Activated T-helper 1 cell treated with anti-CD3 and anti-CD28 coated beads, Interleukin-2, amount 50 U/mL, for 16 hours (primary cell): ENCODE results near the gene TNNI2.

Experiments used
- DNase-seq, 2 donors: peaks; one replicate each; pipeline ENCODE4 v3.0.0-alpha.2; 2020; ENCODE audit warnings: low read depth in 1 of 2, low spot score in 1 of 2

The TNNI2 gene

GRCh38 chr11:1832211-1832919 lies 6.4 kb upstream of the TNNI2 start:
- DNase-seq = peak; percentile 42 to 54

- DNase-seq = no peak
Measured at GRCh38 chr11:1832920-1833295, 5.9 kb upstream of the TNNI2 start.

GRCh38 chr11:1834062-1834610 lies 4.6 kb upstream of the TNNI2 start:
- DNase-seq = no peak

DNA sequence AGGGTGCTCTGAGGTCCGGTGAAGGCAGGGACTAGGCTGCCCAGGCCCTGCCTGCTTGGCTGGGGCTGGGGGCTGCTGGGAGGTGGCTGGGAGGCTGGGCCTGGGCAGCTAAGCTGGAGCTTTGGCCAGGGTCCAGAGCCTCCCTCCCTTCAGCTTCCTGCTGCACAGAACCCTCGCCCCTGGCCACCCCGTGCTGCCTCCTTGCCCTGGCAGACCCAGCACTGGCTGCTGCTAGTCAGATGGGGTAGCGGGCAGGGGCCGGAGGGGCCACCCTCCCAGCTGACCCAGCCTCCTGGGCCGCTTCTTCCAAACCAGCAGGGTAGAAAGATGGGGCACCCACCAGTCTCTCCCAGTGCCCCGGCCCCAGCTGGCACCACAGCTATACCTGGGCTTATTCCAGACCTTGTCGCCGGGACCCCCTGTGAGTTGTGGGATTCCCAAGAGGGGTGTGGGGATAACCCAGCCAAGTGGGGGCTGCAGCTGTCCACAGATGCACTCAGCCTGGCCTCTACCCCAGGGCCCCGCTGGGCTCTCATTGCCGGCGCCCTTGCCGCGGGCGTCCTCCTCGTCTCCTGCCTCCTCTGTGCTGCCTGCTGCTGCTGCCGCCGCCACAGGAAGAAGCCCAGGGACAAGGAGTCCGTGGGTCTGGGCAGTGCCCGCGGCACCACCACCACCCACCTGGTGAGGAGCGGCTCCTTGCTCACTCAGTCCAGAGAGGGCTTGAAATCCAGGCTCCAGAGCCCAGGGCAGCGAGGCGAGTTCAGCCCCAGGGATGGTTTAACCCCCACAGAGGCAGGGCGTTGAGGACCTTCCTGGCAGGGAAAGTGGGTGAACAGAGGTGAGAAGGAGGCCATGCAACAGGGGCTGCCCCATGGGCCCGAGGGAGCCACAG lies 3.8 kb upstream of the TNNI2 start, which contains the start of gene SYT8:
TSS of gene SYT8 (plus strand) at position 212 of the 892 bp plus-strand sequence. CDS start at position 328, 116 bp downstream.
- DNase-seq = no peak

DNA sequence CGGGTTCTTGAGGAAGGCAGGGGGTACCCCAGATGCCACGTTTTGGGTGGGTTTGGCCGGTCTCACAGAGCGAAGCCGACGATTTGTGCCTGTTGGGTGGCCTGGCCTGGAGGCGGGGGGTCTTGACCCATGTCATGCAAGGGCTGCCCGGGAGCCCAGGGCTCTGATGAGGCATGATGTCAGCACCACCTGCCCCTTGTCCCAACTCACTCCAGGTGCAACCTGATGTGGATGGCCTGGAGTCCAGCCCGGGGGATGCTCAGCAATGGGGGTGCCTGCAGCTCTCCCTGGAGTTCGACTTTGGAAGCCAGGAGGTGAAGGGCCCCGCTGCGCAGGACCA lies 3.1 kb upstream of the TNNI2 start:
- no peak for DNase-seq

DNA sequence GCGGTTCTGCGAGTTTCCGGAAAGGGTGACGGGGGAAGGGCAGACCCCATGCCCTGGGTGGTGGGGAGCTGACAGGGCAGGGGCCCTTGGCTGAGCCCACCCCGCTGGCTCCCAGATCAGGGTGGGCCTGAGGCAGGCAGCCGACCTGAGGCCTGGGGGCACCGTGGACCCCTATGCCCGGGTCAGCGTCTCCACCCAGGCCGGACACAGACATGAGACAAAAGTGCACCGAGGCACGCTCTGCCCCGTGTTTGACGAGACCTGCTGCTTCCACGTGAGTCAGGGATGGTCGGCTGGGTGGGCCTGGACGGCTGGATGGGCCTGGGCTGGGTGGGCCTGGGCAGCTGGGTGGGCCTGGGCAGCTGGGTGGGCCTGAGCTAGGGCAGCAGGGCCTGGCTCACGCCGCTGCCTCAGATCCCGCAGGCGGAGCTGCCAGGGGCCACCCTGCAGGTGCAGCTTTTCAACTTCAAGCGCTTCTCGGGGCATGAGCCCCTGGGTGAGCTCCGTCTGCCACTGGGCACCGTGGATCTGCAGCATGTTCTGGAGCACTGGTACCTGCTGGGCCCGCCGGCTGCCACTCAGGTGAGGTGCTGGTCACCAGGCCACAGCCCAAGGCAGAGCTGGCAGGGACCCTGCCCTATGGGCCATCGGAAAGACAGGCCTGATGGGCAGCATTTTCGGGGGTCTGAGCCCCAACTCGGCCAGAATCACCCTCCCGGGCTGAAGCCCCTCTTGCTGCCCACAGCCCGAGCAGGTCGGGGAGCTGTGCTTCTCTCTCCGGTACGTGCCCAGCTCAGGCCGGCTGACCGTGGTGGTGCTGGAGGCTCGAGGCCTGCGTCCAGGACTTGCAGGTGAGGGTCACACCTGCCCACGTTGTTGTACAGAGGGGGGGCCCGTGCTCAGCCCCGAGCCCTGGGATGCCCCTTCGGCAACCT lies 2.5 kb upstream of the TNNI2 start:
- DNase-seq = no peak

GRCh38 chr11:1837171-1838076 lies 1.4 kb upstream of the TNNI2 start:
- peak; percentile 61 to 66 for DNase-seq

DNA sequence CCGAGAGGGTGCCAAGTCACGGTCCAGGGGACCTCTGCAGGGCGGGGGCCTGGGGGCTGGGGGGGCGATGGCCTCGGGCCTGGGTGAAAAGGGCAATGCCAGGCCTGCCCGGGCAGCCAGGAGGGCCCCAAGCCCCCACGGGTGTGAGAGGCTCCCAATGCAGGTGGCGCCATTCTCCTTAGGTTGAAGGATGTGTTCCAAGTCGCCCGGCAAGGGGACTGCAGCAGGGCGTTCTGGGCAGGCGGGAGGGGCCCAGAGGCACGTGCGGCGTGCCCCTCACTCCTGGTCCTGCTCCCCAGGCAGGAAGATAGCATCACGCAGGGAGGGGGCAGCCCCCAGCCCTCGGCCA lies 730 bp upstream of the TNNI2 start:
- no peak for DNase-seq

DNA sequence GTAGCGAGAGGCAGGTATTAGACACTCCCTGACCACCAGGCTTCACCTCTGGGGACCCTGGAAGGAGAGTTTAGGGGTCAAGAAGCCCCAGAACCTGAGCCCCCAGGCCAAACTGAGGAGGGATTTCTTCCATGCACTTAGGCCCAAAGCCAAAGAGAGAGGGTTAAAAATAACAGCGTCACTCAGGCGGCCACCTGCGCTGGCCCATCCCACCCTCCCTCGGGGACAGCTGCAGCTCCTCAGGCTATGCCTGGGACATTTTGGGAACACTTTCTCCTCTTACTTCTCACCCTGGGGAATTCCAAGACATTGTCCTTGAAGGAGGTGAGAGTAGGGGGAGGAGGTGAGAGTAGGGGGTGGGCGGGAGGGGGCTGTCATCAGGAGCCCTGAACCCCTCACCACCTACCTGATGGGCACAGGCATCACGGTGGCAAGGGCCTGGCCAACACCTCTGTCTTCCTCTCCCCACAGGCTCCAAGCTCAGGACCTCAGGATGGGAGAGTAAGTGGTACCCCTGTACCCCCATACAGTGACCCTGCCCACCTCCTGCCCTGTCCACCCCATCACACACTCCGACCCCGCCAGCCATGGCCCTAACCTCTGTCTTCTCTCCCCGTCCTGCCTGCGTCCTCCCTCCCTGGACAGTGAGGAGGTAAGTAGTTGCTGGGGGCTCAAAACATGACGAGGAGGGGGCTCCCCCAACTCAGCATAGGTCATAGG lies 583 bp downstream of the TNNI2 start:
- no peak for DNase-seq

GRCh38 chr11:1839924-1840779 lies 1.4 kb downstream of the TNNI2 start:
- DNase-seq = no peak

DNA sequence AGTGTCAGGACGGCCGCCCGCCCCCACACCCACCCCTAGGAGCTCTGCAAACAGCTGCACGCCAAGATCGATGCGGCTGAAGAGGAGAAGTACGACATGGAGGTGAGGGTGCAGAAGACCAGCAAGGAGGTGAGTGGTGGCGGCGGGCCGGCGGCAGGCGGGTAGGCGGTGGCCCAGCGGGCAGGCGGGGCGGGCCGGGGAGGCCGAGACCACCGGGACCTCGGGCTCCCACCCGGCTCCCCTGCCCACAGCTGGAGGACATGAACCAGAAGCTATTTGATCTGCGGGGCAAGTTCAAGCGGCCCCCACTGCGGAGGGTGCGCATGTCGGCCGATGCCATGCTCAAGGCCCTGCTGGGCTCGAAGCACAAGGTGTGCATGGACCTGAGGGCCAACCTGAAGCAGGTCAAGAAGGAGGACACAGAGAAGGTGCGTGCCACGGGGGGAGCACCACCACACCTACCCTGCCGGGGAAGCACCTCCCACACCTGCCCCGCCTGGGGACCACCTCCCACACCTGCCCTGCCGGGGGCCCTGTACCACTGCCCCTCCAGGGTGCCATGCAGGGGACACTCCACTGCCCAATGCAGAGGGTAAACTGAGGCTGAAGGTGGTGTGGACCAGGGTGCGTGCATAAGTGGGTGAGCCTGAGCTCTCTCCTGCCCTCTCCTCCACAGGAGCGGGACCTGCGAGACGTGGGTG lies 2.1 kb downstream of the TNNI2 start:
- DNase-seq = no peak

GRCh38 chr11:1841511-1842148 lies 2.8 kb downstream of the TNNI2 start:
- DNase-seq = no peak

GRCh38 chr11:1842149-1843097 lies 3.6 kb downstream of the TNNI2 start:
- no peak for DNase-seq

DNA sequence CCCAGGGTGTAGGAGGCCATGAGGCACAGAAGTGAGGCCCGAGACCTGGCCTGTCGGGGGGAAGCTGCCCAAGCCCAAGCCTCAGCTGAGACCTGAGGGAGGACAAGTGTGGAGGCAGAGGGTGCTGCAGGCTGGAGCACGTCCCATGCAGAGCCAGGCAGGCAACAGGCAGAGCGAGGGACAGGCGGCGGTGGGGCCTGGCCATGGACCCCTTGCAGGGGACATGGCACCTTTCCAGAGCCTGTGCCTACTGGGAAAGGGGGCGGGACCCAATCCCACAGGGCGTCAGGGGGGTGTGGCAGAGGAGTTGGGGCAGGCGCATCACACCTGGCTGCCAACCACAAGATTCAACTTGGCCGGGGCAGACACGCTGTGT lies 4.3 kb downstream of the TNNI2 start:
- no peak for DNase-seq

DNA sequence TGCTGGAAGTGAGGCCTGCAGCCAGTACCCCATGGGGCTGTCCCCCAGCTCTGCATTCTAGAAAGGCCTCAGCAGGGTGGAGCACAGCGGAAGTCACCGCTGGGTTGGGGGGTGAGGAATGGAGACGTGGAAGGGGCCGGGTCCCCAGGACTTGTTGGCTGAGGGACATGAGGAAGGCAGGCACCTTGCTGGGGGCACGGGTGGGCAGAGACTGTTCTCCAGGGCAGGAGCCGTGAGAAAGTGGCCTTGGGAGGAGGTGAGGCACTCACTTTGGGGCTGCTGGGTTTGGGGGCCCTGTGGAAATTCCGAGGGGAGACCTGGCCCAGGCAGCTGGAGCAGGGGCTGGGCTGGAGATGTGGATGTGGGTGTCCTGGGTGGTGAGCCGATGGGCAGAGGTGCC lies 5.0 kb downstream of the TNNI2 start:
- DNase-seq = no peak
